Esophagus muscularis mucosa (tissue), 4 donors: ENCODE measurements around the gene CORO7. TPM values are rescaled to one million over a fixed set of nuclear protein-coding genes. Genes with fewer than 3 reads are reported as not detected.
A peak's percentile ranks its signal among the peaks of the same experiment; 100 is the strongest.
"Not testable (repeated sequence)": the region's sequence is repeated elsewhere in the genome, so short reads cannot be mapped to it uniquely, and the experiment has no call there.

ENCODE experiments used
- DNase-seq: peaks from one replicate; pipeline ENCODE4 v3.0.0-alpha.2; 2017; ENCODE audit errors: extremely low spot score
- H3K27ac ChIP-seq, 4 donors: fragments of 200-600 bp; sonication (generic); replicated peaks in 1 of 4; 1 replicate in 3 of 4; 2 replicates in 1 of 4; pipeline ENCODE4 v1.5.1; 2016 to 2019; ENCODE audit warnings: mild to moderate bottlenecking in 1 of 4
- H3K27me3 ChIP-seq, 4 donors: fragments of 200-600 bp; sonication (generic); one replicate each; pipeline versions ENCODE4 v1.5.1 to v1.6.0; 2016 to 2019
- H3K36me3 ChIP-seq, 4 donors: fragments of 200-600 bp; sonication (generic); one replicate each; pipeline ENCODE4 v1.5.1; 2016 to 2019
- H3K4me1 ChIP-seq, 4 donors: fragments of 200-600 bp; sonication (generic); one replicate each; pipeline ENCODE4 v1.5.1; 2016 to 2019
- H3K4me3 ChIP-seq, 4 donors: fragments of 200-600 bp; sonication (generic); 1 replicate in 2 of 4; 2 replicates in 2 of 4; pipeline ENCODE4 v1.5.1; 2016 to 2019; ENCODE audit warnings: mild to moderate bottlenecking in 4 of 4, moderate library complexity in 1 of 4
- H3K9me3 ChIP-seq, 4 donors: fragments of 200-600 bp; sonication (generic); 1 replicate in 3 of 4; 2 replicates in 1 of 4; pipeline ENCODE4 v1.5.1; 2016 to 2019
- CTCF ChIP-seq, 3 experiments: fragments of 200-600 bp in 2 of 3; fragments of 450-650 bp in 1 of 3; sonication (generic) in 2 of 3; IDR thresholded peaks; one replicate each; pipeline ENCODE4 v1.5.1; 2017 to 2019; ENCODE audit warnings: antibody characterized with exemption in 3 of 3, mild to moderate bottlenecking in 2 of 3, moderate library complexity in 1 of 3
- EP300 ChIP-seq: sonication (generic); formaldehyde crosslinking; IDR thresholded peaks from one replicate; pipeline ENCODE4 v1.6.1; 2017; ENCODE audit warnings: antibody characterized with exemption
- POLR2A ChIP-seq: fragments of 450-650 bp; IDR thresholded peaks from one replicate; pipeline ENCODE4 v1.6.1; 2017; ENCODE audit warnings: antibody characterized with exemption, moderate library complexity, mild to moderate bottlenecking, low read depth
- POLR2AphosphoS5 ChIP-seq, 2 donors: sonication (generic); formaldehyde crosslinking; IDR thresholded peaks; one replicate each; pipeline ENCODE4 v1.6.1; 2017; ENCODE audit warnings: antibody characterized with exemption in 2 of 2
- WGBS: methylation state at CpG from one replicate; pipeline ENCODE4 v1.1.5; 2018; 5-methylcytosine and 5-hydroxymethylcytosine counted together
- intact Hi-C: fragments of 100-400 bp; cut with DNase I; formaldehyde crosslinking; loops from one replicate; pipeline ENCODE4 v1.15.1; 2023
- total RNA-seq, 4 donors: library from RNA; depleted of rRNA; stranded (reverse); fragments of >200 nt; gene quantifications; one replicate each; pipeline versions ENCODE4 v1.1.0 to v1.2.1, GENCODE V29; 2016

CORO7 gene
- total RNA-seq, 4 donors from 2014 or later, result 11.6 to 24.6 (median 21.3) TPM

GRCh38 chr16:4401510-4401909, 14.9 kb downstream of the CORO7 start:
- no peak for DNase-seq
- intact Hi-C loops, result loop anchor here (1.0 kb wide), 1 partner anchor 42 kb away; no protein-coding TSS in a partner anchor
- TF ChIP-seq POLR2A (no peak), POLR2AphosphoS5 (IDR thresholded peaks at IDR 0.05) (no peak), EP300 (no peak), CTCF (IDR thresholded peaks at IDR 0.05) (no peak)
- H3K4me1 ChIP-seq, result peaks cover 3 to 10% (median 7%) of the 10 kb centered on the region in 4 donors
- H3K27ac ChIP-seq, result no peak overlapping the region
- no peaks in the 10 kb centered on the region for H3K27me3 ChIP-seq
- no peak overlapping the region for H3K4me3 ChIP-seq
- WGBS, result 94% methylated on average over 12 of the region's 12 CpGs
- no peaks in the 10 kb centered on the region for H3K9me3 ChIP-seq
- H3K36me3 ChIP-seq, result peaks cover 12 to 88% (median 38%) of the 10 kb centered on the region in 4 donors

GRCh38 chr16:4401094-4401501, 15.3 kb downstream of the CORO7 start:
- Histone ChIP-seq H3K4me1 (peaks cover 3 to 10% (median 7%) of the 10 kb centered on the region in 4 donors), H3K36me3 (peaks cover 12 to 84% (median 36%) of the 10 kb centered on the region in 4 donors), H3K27ac (no peak overlapping the region), H3K4me3 (no peak overlapping the region), H3K27me3 (no peaks in the 10 kb centered on the region), H3K9me3 (no peaks in the 10 kb centered on the region)
- 90% methylated on average over 12 of the region's 12 CpGs for WGBS
- TF ChIP-seq POLR2A (no peak), EP300 (no peak)
- intact Hi-C loops, result loop anchor here (1.0 kb wide), 1 partner anchor 42 kb away; no protein-coding TSS in a partner anchor
- DNase-seq, result no peak

GRCh38 chr16:4399001-4399730, 17.2 kb downstream of the CORO7 start:
- peaks cover 3 to 81% (median 38%) of the 10 kb centered on the region in 4 donors for H3K36me3 ChIP-seq
- no peaks in the 10 kb centered on the region for H3K27me3 ChIP-seq
- H3K4me3 ChIP-seq, result no peak overlapping the region
- no peaks in the 10 kb centered on the region for H3K9me3 ChIP-seq
- intact Hi-C loops, result no loop called here
- no peak for DNase-seq
- peaks cover 3 to 10% (median 7%) of the 10 kb centered on the region in 4 donors for H3K4me1 ChIP-seq
- TF ChIP-seq CTCF (IDR thresholded peaks at IDR 0.05) (no peak), POLR2AphosphoS5 (IDR thresholded peaks at IDR 0.05) (no peak), POLR2A (no peak), EP300 (no peak)
- 79% methylated on average over 9 of the region's 9 CpGs for WGBS
- no peak overlapping the region for H3K27ac ChIP-seq

- Histone ChIP-seq H3K27me3 (no peaks in the 10 kb centered on the region), H3K9me3 (no peaks in the 10 kb centered on the region), H3K27ac (no peak overlapping the region), H3K4me3 (no peak overlapping the region), H3K36me3 (peaks cover 3 to 67% (median 39%) of the 10 kb centered on the region in 4 donors), H3K4me1 (peaks cover 16 to 25% (median 21%) of the 10 kb centered on the region in 4 donors)
- no peak for DNase-seq
- 67% methylated on average over 8 of the region's 9 CpGs for WGBS
- TF ChIP-seq POLR2AphosphoS5 (IDR thresholded peaks at IDR 0.05) (no peak), POLR2A (no peak), EP300 (no peak), CTCF (IDR thresholded peaks at IDR 0.05) (no peak)
- intact Hi-C loops, result no loop called here
Observed at GRCh38 chr16:4395055-4395726, 21.2 kb downstream of the CORO7 start.

GRCh38 chr16:4393850-4394249, 22.5 kb downstream of the CORO7 start:
- DNase-seq, intact Hi-C loops, H3K4me3 ChIP-seq, H3K27me3 ChIP-seq, H3K9me3 ChIP-seq: not testable (repeated sequence)
- H3K27ac ChIP-seq, result peak overlapping the region in 3 of 4 donors; percentile 65 to 67 (median 66)
- peaks cover 23 to 37% (median 26%) of the 10 kb centered on the region in 4 donors for H3K4me1 ChIP-seq
- peaks cover 3 to 69% (median 42%) of the 10 kb centered on the region in 4 donors for H3K36me3 ChIP-seq
- 97% methylated on average over 15 of the region's 15 CpGs for WGBS
